ENCODE data around the gene TEX26. TPM values are rescaled to one million over a fixed set of nuclear protein-coding genes. Genes with fewer than 3 reads are reported as not detected.

The TEX26 gene
- total RNA-seq, 1 experiment from 2014 or later = not detected

- no peak for DNase-seq
- CTCF ChIA-PET = no interaction called here
- intact Hi-C loops (cut with micrococcal nuclease; ENCODE audit: unreplicated experiment) = no loop called here
- Mint-ChIP-seq H3K27ac (ENCODE audit: unreplicated experiment) (no peak overlapping the region), H3K4me1 (ENCODE audit: low read depth, unreplicated experiment) (no peaks in the 10 kb centered on the region), H3K4me3 (ENCODE audit: low read depth, unreplicated experiment) (no peak overlapping the region), H3K36me3 (ENCODE audit: insufficient read depth, unreplicated experiment) (no peaks in the 10 kb centered on the region), H3K9me3 (ENCODE audit: low read depth, unreplicated experiment) (no peaks in the 10 kb centered on the region), H3K27me3 (ENCODE audit: unreplicated experiment) (no peaks in the 10 kb centered on the region)
- BruUV-seq (replicated peaks) = no TSS peak
- TF ChIP-seq CTCF (IDR thresholded peaks at IDR 0.05; ENCODE audit: unreplicated experiment) = no peak
Observed at GRCh38 chr13:30983431-30983830, 51.0 kb downstream of the TEX26 start.

- intact Hi-C loops (cut with micrococcal nuclease; ENCODE audit: unreplicated experiment) = no loop called here
- no peak overlapping the region for H3K4me3 Mint-ChIP-seq (ENCODE audit: low read depth, unreplicated experiment)
Observed at GRCh38 chr13:30984620-30985019, 52.2 kb downstream of the TEX26 start.

GRCh38 chr13:30985637-30986205 is 53.3 kb downstream of the TEX26 start:
- no peaks in the 10 kb centered on the region for H3K27me3 Mint-ChIP-seq (ENCODE audit: unreplicated experiment)
- H3K4me1 Mint-ChIP-seq (ENCODE audit: low read depth, unreplicated experiment) = no peaks in the 10 kb centered on the region
- no peak overlapping the region for H3K4me3 Mint-ChIP-seq (ENCODE audit: low read depth, unreplicated experiment)
- intact Hi-C loops (cut with micrococcal nuclease; ENCODE audit: unreplicated experiment) = no loop called here
- no peaks in the 10 kb centered on the region for H3K36me3 Mint-ChIP-seq (ENCODE audit: insufficient read depth, unreplicated experiment)
- no peak for DNase-seq
- CTCF ChIA-PET = no interaction called here
- TF ChIP-seq CTCF (IDR thresholded peaks at IDR 0.05; ENCODE audit: unreplicated experiment) = no peak
- H3K9me3 Mint-ChIP-seq (ENCODE audit: low read depth, unreplicated experiment) = no peaks in the 10 kb centered on the region
- H3K27ac Mint-ChIP-seq (ENCODE audit: unreplicated experiment) = no peak overlapping the region
- BruUV-seq (replicated peaks) = no TSS peak

More at GRCh38 chr13:30984620-30985019, 52.2 kb downstream of the TEX26 start:
- no peaks in the 10 kb centered on the region for H3K9me3 Mint-ChIP-seq (ENCODE audit: low read depth, unreplicated experiment)
- no peaks in the 10 kb centered on the region for H3K27me3 Mint-ChIP-seq (ENCODE audit: unreplicated experiment)
- no peaks in the 10 kb centered on the region for H3K4me1 Mint-ChIP-seq (ENCODE audit: low read depth, unreplicated experiment)
- BruUV-seq (replicated peaks) = no TSS peak
- CTCF ChIA-PET = no interaction called here
- H3K27ac Mint-ChIP-seq (ENCODE audit: unreplicated experiment) = no peak overlapping the region
- DNase-seq = no peak
- TF ChIP-seq CTCF (IDR thresholded peaks at IDR 0.05; ENCODE audit: unreplicated experiment) = no peak
- H3K36me3 Mint-ChIP-seq (ENCODE audit: insufficient read depth, unreplicated experiment) = no peaks in the 10 kb centered on the region

- BruUV-seq (replicated peaks) = no TSS peak
- CTCF ChIA-PET = no interaction called here
- H3K9me3 Mint-ChIP-seq (ENCODE audit: low read depth, unreplicated experiment) = no peaks in the 10 kb centered on the region
- no peak for TF ChIP-seq CTCF (IDR thresholded peaks at IDR 0.05; ENCODE audit: unreplicated experiment)
- no peaks in the 10 kb centered on the region for H3K4me1 Mint-ChIP-seq (ENCODE audit: low read depth, unreplicated experiment)
- peaks cover 16% of the 10 kb centered on the region for H3K27me3 Mint-ChIP-seq (ENCODE audit: unreplicated experiment)
- no peaks in the 10 kb centered on the region for H3K36me3 Mint-ChIP-seq (ENCODE audit: insufficient read depth, unreplicated experiment)
- intact Hi-C loops (cut with micrococcal nuclease; ENCODE audit: unreplicated experiment) = no loop called here
- no peak overlapping the region for H3K27ac Mint-ChIP-seq (ENCODE audit: unreplicated experiment)
- no peak overlapping the region for H3K4me3 Mint-ChIP-seq (ENCODE audit: low read depth, unreplicated experiment)
- no peak for DNase-seq
Observed at GRCh38 chr13:30991184-30991583, 58.7 kb downstream of the TEX26 start.
